ENCODE data around the gene RDH5. TPM values are rescaled to one million over a fixed set of nuclear protein-coding genes. Genes with fewer than 3 reads are reported as not detected.

RDH5 gene, protein sequence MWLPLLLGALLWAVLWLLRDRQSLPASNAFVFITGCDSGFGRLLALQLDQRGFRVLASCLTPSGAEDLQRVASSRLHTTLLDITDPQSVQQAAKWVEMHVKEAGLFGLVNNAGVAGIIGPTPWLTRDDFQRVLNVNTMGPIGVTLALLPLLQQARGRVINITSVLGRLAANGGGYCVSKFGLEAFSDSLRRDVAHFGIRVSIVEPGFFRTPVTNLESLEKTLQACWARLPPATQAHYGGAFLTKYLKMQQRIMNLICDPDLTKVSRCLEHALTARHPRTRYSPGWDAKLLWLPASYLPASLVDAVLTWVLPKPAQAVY
- total RNA-seq: 1 to 10 TPM; 7.3 to 9.3 TPM

DNA sequence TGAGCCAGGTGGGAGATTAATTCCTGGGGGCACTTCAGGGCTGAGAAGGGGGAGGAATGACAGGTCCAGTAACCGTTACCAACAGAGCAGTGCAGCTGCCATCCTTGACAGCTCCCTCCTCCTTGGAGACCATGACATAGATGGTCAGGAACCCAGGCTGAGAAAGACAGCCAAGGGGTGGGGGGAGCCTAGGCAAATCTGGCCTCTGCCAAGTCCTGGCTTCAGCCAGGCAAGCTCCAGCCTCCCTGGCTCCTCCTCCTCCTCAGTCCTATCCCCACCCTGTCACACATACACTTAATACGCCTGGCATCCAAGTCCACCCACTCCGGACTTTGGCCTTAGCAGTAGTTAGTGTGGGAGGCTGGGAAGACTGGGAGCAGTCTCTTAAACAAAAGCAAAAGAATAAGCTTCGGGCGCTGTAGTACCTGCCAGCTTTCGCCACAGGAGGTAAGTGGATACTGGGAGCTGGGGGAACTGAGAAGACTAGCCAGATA lies at the start of gene RDH5:
Gene RDH5 (plus strand): TSS at position 323 of the 494 bp plus-strand sequence. CDS start 792 bp downstream, outside the sequence.
- ATAC-seq (replicated peaks in 1 of 2) (no peak), DNase-seq (no peak)
- H3K4me1 Mint-ChIP-seq (ENCODE audit: low read depth): peaks cover 34% of the 10 kb centered on the region
- no peaks in the 10 kb centered on the region for H3K36me3 Mint-ChIP-seq (ENCODE audit: insufficient read depth in 2 of 2)
- H3K9me3 Mint-ChIP-seq: no peaks in the 10 kb centered on the region
- H3K4me3 Mint-ChIP-seq: no peak within 1 kb of the TSS
- H3K27me3 Mint-ChIP-seq (ENCODE audit: low read depth): no peaks in the 10 kb centered on the region
- H3K27ac Mint-ChIP-seq: no peak within 1 kb of the TSS

DNA sequence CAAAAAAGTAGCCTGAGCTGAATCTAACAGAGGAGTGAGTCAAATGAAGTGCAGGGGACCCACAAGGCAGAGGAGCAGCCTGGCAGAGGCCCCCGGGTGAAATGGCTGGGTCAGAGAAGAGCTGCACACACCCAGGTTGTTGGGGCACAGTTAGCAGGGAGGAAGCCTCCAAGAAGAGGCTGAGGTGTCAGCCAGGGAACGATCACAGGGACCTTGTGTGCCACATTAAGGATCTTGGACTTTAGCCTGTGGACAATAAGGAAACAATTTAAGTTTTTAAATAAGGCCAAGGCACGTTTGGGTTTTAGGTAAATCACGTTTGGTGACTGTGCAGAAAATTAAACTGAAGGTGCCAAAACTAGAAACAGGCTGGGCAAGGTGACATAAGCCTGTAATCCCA lies 48.4 kb upstream of the RDH5 start:
- H3K4me3 Mint-ChIP-seq: no peak overlapping the region
- H3K36me3 Mint-ChIP-seq (ENCODE audit: insufficient read depth in 2 of 2): no peaks in the 10 kb centered on the region
- H3K27ac Mint-ChIP-seq: no peak overlapping the region
- H3K9me3 Mint-ChIP-seq: no peaks in the 10 kb centered on the region
- DNase-seq (no peak), ATAC-seq (replicated peaks in 1 of 2) (no peak)
- no peaks in the 10 kb centered on the region for H3K4me1 Mint-ChIP-seq (ENCODE audit: low read depth)
- H3K27me3 Mint-ChIP-seq (ENCODE audit: low read depth): peaks cover 14% of the 10 kb centered on the region

DNA sequence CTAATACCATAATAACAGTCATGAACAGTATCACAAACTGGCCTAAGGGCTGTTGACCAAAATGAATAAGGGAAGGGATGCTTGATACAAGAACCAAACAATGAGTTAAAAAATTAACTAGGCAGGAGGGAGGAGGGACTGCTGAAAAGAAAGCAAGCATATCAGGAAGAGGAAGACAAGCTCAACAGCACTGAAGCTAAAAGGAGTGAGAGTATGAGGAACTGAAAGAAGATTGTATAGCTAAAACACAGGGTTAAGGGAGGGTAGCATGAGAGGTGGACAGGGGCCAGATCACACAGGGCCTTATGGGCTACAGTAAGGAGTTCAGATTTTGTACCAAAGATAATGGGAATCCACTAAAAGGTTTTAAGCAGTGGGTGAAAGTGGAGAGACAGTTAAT lies 46.6 kb upstream of the RDH5 start:
- no peak for DNase-seq
- ATAC-seq (replicated peaks in 1 of 2): no peak
- no peak overlapping the region for H3K4me3 Mint-ChIP-seq
- no peaks in the 10 kb centered on the region for H3K9me3 Mint-ChIP-seq
- no peaks in the 10 kb centered on the region for H3K4me1 Mint-ChIP-seq (ENCODE audit: low read depth)
- H3K36me3 Mint-ChIP-seq (ENCODE audit: insufficient read depth in 2 of 2): no peaks in the 10 kb centered on the region
- H3K27ac Mint-ChIP-seq: no peak overlapping the region
- peaks cover 15% of the 10 kb centered on the region for H3K27me3 Mint-ChIP-seq (ENCODE audit: low read depth)

DNA sequence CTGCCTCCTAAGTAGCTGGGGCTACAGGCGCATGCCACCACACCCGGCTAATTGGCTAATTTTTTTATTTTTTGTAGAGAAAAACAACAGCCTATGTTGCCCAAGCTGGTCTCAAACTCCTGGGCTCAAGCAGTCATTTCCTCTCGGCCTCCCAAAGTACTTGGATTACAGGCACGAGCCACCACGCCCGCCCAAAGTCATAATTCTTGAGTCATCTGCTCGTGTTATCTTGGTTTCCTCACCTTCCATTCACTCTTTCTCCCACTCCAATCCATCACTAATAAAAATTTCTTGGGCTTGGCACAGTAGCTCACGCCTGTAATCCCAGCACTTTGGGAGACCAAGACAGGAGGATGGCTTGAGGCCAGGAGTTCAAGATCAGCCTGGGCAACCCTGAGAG lies 44.5 kb upstream of the RDH5 start:
- H3K36me3 Mint-ChIP-seq (ENCODE audit: insufficient read depth in 2 of 2): no peaks in the 10 kb centered on the region
- no peak for DNase-seq
- H3K27me3 Mint-ChIP-seq (ENCODE audit: low read depth): peaks cover 31% of the 10 kb centered on the region
- no peak overlapping the region for H3K27ac Mint-ChIP-seq
- peaks cover 1% of the 10 kb centered on the region for H3K4me1 Mint-ChIP-seq (ENCODE audit: low read depth)
- H3K9me3 Mint-ChIP-seq: no peaks in the 10 kb centered on the region
- no peak for ATAC-seq (replicated peaks in 1 of 2)
- no peak overlapping the region for H3K4me3 Mint-ChIP-seq

DNA sequence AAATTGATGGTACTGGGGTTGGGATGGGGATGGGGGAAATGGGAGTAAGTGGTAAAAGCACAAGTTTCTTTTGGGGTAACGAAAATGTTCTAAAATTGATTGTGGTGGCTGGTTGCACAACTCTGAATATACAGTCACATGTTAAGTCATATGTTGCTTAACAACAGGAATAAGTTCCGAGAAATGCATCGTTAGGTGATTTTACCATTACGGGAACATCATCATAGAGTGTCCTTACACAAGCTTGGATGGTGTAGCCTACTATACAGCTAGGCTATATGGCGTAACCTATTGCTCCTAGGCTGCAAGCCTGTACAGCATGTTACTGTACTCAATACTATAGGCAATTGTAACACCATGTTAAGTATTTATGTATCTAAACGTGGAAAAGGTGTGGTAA lies 43.5 kb upstream of the RDH5 start:
- H3K27ac Mint-ChIP-seq: no peak overlapping the region
- H3K9me3 Mint-ChIP-seq: no peaks in the 10 kb centered on the region
- H3K4me3 Mint-ChIP-seq: no peak overlapping the region
- peaks cover 41% of the 10 kb centered on the region for H3K27me3 Mint-ChIP-seq (ENCODE audit: low read depth)
- peaks cover 12% of the 10 kb centered on the region for H3K4me1 Mint-ChIP-seq (ENCODE audit: low read depth)
- ATAC-seq (replicated peaks in 1 of 2) (no peak), DNase-seq (no peak)
- H3K36me3 Mint-ChIP-seq (ENCODE audit: insufficient read depth in 2 of 2): no peaks in the 10 kb centered on the region

DNA sequence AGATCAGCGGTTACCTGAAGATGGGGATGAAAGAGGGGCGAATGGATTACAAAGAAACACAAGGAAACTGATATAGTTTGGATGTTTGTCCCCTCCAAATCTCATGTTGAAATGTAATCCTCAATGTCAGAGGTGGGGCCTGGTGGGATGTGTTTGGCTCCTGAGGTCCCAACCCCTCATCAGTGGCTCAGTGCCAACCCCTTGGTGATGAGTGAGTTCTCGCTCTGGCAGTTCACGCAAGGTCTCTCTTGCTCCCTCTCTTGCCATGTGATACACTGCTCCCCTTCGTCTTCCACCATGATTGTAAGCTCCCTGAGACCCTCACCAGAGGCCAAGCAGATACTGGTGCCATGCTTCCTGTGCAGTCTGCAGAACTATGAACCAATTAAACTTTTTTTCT lies 40.5 kb upstream of the RDH5 start:
- Mint-ChIP-seq H3K27ac (peak overlapping the region; percentile 16), H3K9me3 (no peaks in the 10 kb centered on the region), H3K4me1 (ENCODE audit: low read depth) (peaks cover 17% of the 10 kb centered on the region), H3K4me3 (no peak overlapping the region), H3K27me3 (ENCODE audit: low read depth) (peaks cover 56% of the 10 kb centered on the region), H3K36me3 (ENCODE audit: insufficient read depth in 2 of 2) (no peaks in the 10 kb centered on the region)
- ATAC-seq (replicated peaks in 1 of 2) (no peak), DNase-seq (no peak)

DNA sequence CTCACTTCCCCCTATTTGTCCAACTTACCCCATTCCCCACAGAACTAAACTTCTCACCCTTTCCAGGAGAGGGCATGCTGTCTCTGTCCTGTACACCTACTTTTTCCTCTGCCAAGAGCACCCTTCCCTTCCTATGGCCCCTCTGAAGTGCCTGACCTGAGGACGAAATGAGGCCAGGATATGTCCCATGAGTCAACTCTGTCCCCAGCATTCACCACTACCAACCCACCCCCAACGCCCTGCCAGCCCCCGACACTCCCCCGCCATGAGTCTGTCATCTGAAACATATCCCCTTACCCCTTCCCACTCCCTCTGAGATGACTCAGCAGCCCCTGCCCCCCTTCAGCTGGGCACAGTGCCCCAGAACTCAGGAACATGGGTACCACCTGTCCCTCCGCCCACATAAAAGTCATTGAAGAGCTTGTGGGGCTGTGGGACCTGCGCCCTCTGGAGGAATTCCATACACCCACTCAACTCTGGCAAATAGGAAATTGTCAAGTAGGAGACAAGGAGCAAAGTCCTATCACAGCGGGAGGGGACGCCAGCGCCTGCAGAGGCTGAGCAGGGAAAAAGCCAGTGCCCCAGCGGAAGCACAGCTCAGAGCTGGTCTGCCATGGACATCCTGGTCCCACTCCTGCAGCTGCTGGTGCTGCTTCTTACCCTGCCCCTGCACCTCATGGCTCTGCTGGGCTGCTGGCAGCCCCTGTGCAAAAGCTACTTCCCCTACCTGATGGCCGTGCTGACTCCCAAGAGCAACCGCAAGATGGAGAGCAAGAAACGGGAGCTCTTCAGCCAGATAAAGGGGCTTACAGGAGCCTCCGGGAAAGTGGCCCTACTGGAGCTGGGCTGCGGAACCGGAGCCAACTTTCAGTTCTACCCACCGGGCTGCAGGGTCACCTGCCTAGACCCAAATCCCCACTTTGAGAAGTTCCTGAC lies 38.8 kb upstream of the RDH5 start:
- H3K27ac Mint-ChIP-seq: no peak overlapping the region
- peak overlapping the region in 1 of 2 donors; percentile 31 for H3K4me3 Mint-ChIP-seq
- ATAC-seq (replicated peaks in 1 of 2) (peak; percentile 41 to 53), DNase-seq (peak in 1 of 2 donors; percentile 8)
- peaks cover 17% of the 10 kb centered on the region for H3K4me1 Mint-ChIP-seq (ENCODE audit: low read depth)
- H3K27me3 Mint-ChIP-seq (ENCODE audit: low read depth): peaks cover 49% of the 10 kb centered on the region
- H3K36me3 Mint-ChIP-seq (ENCODE audit: insufficient read depth in 2 of 2): no peaks in the 10 kb centered on the region
- H3K9me3 Mint-ChIP-seq: no peaks in the 10 kb centered on the region

DNA sequence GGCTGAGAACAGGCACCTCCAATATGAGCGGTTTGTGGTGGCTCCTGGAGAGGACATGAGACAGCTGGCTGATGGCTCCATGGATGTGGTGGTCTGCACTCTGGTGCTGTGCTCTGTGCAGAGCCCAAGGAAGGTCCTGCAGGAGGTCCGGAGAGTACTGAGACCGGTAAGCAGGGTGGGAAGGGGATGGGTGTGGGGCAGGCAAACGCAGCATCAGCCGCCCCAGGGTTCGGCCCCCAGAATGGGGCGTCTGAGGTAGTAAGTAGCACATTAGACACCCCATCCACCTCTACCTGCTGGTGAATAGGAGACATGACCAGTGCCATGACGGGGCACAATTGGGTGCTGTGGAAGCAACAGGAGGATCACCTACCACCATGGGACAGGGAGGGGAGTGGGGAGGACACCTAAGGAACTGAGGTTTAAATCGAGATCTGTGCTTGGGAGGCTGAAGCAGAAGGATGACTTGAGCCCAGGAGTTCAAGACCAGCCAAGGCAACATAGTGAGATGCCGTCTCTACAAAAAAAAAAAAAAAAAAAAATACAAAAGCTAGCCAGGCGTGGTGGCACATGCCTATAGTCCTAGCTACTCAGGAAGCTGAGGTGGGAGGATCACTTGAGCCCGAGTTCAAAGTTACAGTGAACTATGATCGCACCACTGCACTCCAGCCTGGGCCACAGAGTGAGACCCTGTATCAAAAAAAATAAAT lies 38.0 kb upstream of the RDH5 start:
- no peak overlapping the region for H3K4me3 Mint-ChIP-seq
- H3K27me3 Mint-ChIP-seq (ENCODE audit: low read depth): peaks cover 49% of the 10 kb centered on the region

DNA sequence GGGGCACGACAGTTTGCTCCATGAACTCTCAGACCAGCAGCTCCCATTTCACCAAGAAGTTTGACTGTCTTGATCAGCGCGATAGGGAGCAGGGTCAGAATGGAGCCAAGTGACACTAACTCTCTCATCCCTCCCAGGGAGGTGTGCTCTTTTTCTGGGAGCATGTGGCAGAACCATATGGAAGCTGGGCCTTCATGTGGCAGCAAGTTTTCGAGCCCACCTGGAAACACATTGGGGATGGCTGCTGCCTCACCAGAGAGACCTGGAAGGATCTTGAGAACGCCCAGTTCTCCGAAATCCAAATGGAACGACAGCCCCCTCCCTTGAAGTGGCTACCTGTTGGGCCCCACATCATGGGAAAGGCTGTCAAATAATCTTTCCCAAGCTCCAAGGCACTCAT lies 36.5 kb upstream of the RDH5 start:
- Mint-ChIP-seq H3K27me3 (ENCODE audit: low read depth) (peaks cover 49% of the 10 kb centered on the region), H3K9me3 (no peaks in the 10 kb centered on the region), H3K4me3 (no peak overlapping the region), H3K36me3 (ENCODE audit: insufficient read depth in 2 of 2) (no peaks in the 10 kb centered on the region), H3K4me1 (ENCODE audit: low read depth) (peaks cover 29% of the 10 kb centered on the region), H3K27ac (no peak overlapping the region)
- DNase-seq: no peak
- ATAC-seq (replicated peaks in 1 of 2): no peak

More for the DNA sequence above, 38.0 kb upstream of the RDH5 start:
- no peak for DNase-seq
- Mint-ChIP-seq H3K9me3 (no peaks in the 10 kb centered on the region), H3K27ac (no peak overlapping the region), H3K4me1 (ENCODE audit: low read depth) (peaks cover 22% of the 10 kb centered on the region), H3K36me3 (ENCODE audit: insufficient read depth in 2 of 2) (no peaks in the 10 kb centered on the region)
- ATAC-seq (replicated peaks in 1 of 2): no peak

DNA sequence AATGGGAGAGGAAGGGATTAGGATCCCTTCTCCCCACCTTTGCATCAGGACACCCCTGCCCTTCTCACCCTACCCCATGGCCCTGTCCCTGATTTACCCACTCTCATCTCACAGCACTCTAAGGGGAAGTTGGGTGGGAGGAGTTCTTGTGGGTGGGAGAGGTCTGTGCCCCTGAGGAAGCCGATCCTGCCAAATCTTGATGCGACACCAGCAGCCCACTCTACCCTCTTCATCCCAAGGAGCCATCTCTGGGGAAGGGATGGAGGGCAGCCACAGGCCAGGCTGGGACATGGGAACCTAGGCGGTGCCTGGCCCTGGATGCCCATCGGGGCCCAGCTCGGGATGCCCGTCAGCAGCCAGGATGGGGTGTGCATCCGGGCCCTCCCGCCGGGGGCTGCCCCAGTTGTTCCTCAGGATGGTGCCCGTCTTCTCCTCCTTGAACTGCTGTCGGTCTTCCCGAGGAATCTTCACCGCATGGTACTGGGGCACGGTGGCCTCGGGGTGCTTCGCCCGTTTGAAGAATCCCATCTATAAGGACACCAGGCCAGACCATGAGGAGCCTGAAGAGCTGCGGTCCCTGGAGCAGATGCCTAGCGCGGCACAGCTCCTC lies 35.3 kb upstream of the RDH5 start:
- ATAC-seq (replicated peaks in 1 of 2) (no peak), DNase-seq (no peak)
- Mint-ChIP-seq H3K36me3 (ENCODE audit: insufficient read depth in 2 of 2) (no peaks in the 10 kb centered on the region), H3K9me3 (no peaks in the 10 kb centered on the region), H3K27ac (no peak overlapping the region), H3K4me1 (ENCODE audit: low read depth) (peaks cover 29% of the 10 kb centered on the region), H3K27me3 (ENCODE audit: low read depth) (peaks cover 41% of the 10 kb centered on the region), H3K4me3 (no peak overlapping the region)

DNA sequence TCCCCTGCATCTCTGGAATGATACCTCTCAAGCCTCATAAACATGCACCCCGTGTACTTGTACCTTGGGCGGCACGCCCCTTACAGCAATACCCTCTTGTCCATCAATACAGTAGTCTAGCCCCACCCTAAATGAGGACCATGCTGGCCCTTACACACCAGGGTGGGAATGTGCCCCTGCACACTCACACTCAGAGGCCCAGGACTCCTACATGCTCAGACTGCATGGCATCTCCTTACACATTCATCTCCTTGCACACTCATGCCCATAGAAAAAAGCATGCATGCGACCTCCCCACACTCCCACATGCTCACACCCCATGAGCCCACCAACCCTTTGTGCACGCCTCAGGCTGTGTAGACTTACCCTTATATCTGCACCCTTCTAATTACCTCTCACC lies 34.5 kb upstream of the RDH5 start:
- DNase-seq: no peak
- Mint-ChIP-seq H3K36me3 (ENCODE audit: insufficient read depth in 2 of 2) (no peaks in the 10 kb centered on the region), H3K4me1 (ENCODE audit: low read depth) (peaks cover 28% of the 10 kb centered on the region), H3K9me3 (no peaks in the 10 kb centered on the region), H3K27ac (no peak overlapping the region), H3K4me3 (no peak overlapping the region), H3K27me3 (ENCODE audit: low read depth) (peaks cover 33% of the 10 kb centered on the region)
- ATAC-seq (replicated peaks in 1 of 2): no peak

DNA sequence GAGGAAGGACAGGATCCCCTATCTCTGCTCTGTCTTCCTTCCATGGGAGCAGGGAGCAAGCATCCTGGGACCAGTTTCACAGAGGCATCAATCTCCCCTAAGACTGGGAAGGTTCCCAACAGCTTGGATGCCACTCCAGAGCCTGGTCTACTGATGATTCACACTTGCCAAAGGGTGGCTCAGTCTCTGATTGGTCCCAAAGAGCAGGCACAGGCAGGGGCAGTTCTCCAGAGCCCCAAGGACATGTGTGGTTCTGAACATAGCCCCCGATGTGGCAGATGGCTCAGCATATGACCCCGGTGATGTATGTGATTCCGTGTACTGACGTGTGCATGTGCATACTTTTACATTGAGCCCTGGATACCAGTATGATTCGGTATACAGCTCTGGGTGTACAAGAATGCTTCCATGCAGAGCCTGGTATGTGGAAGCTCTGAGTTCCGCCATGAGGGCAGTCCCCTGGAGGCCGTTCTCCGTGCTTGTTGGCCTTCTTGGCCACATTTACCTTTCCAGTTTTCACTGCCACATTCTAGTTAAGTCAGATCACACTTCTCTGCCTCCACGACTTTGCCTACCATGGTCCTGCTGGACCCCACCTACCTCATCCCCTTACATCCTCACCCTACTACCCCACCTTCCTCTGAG lies 33.7 kb upstream of the RDH5 start:
- no peaks in the 10 kb centered on the region for H3K36me3 Mint-ChIP-seq (ENCODE audit: insufficient read depth in 2 of 2)
- no peak for DNase-seq
- no peak overlapping the region for H3K4me3 Mint-ChIP-seq
- peaks cover 25% of the 10 kb centered on the region for H3K27me3 Mint-ChIP-seq (ENCODE audit: low read depth)
- no peaks in the 10 kb centered on the region for H3K9me3 Mint-ChIP-seq
- H3K27ac Mint-ChIP-seq: no peak overlapping the region
- no peak for ATAC-seq (replicated peaks in 1 of 2)
- H3K4me1 Mint-ChIP-seq (ENCODE audit: low read depth): peaks cover 19% of the 10 kb centered on the region

Data from activated T-cell treated with anti-CD3 and anti-CD28 coated beads, Interleukin-2, amount 50 U/mL, for 72 hours (primary cell).